ENCODE data around the gene PTRHD1. TPM values are rescaled to one million over a fixed set of nuclear protein-coding genes. Genes with fewer than 3 reads are reported as not detected.

The PTRHD1 gene
- total and polyA plus RNA-seq, 2 of the 8 experiments (the other 6 are each of a cell fraction or from before 2014, with no cell fraction given) = 46.2 to 91.9 TPM

DNA sequence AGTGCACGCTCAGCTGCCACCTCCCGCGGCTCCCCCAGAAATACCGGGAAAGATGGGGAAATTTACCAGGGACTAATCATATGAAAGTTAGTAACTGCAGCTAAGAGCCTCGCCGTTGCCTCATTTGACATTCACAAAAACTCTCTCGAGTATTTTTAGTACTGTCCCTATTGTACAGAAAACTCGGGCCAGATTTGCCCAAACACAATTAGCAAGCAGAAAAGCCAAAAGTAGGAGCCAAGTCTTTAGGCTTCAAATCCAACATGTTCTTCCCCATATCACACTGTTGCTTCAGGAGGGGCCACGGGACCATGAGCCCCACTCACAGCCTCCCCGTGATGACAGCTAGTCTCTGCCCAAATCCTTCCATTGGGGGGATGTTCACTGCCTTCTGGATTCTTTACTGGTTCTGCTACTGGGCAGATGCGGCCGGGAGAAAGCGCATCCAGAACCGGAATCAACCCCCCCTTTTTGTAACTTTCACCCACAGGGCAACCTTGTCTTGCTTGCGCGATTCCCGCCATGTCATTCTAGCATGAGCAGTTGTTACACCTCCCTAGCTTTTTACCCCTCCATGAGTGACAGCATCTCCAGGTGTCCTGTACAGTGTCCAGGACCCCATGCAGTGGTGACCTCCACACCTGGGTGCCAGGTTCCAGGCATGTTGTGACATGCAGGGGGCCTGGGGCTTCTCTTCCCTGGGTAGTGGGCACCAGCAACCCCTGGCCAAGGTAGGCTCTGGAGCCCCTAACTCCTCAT lies 35.2 kb upstream of the PTRHD1 start:
- no peak overlapping the region for H3K4ac ChIP-seq (replicated peaks; ENCODE audit: insufficient read length, low read depth, low read length)
- H4K91ac ChIP-seq (replicated peaks; ENCODE audit: insufficient read length, low read length) = no peak overlapping the region
- H4K20me1 ChIP-seq (replicated peaks in 1 of 2; ENCODE audit: control insufficient read depth in 1 of 2, insufficient read depth in 2 of 2, low read length in 2 of 2) = peaks cover 0 to 3% of the 10 kb centered on the region in 2 experiments
- no peak overlapping the region for H2BK120ac ChIP-seq (replicated peaks; ENCODE audit: low read depth, low read length)
- no peaks in the 10 kb centered on the region for H3K27me3 ChIP-seq (replicated peaks in 1 of 4; ENCODE audit: control insufficient read depth in 3 of 4, extremely low read depth in 1 of 4, insufficient read depth in 3 of 4, low read length in 3 of 4)
- H3K27ac ChIP-seq (ENCODE audit: low read depth, low read length) = no peak overlapping the region
- no peak overlapping the region; the same call in 1 of the 2 replicates for H2BK15ac ChIP-seq (ENCODE audit: low read length)
- 95% methylated on average over 17 of the region's 17 CpGs; no CpG with 5 or more reads in 1 of the 2 experiments for WGBS, 2 experiments (ENCODE audit: extremely low coverage in 1 of 2, insufficient coverage in 1 of 2, insufficient read length in 1 of 2, insufficient replicate concordance in 2 of 2, low coverage in 1 of 2, low lambda C conversion rate in 2 of 2, missing lambda C conversion rate in 1 of 2)
- H3K79me1 ChIP-seq (ENCODE audit: low read depth, low read length) = no peaks in the 10 kb centered on the region
- no peak overlapping the region for H3K14ac ChIP-seq (ENCODE audit: insufficient read length)
- no peak overlapping the region for H4K5ac ChIP-seq (ENCODE audit: insufficient read length, low read depth, low read length)
- peak overlapping the region; percentile 73; the same call in 1 of the 2 replicates for H2BK5ac ChIP-seq (ENCODE audit: low read depth, low read length)
- H2BK12ac ChIP-seq (ENCODE audit: low read depth, low read length) = peak overlapping the region; percentile 90; the same call in 1 of the 2 replicates
- H3K9me3 ChIP-seq (ENCODE audit: insufficient read depth in 2 of 2, low read depth in 1 of 2, low read length in 1 of 2) = peaks cover 3 to 5% of the 10 kb centered on the region in 2 experiments; a peak in 1 of 4 replicates
- 0 out of 2 replicates have a peak, but pooled peaks cover 2% of the 10 kb centered on the region for H3K23me2 ChIP-seq (ENCODE audit: low read depth, low read length)
- H3K4me3 ChIP-seq (ENCODE audit: extremely low read depth in 1 of 4, insufficient read depth in 2 of 4, low read depth in 3 of 4, low read length in 4 of 4) = no peak overlapping the region
- no peak overlapping the region for H3K56ac ChIP-seq (replicated peaks; ENCODE audit: insufficient read length, low read depth, low read length)
- H3K4me2 ChIP-seq (ENCODE audit: insufficient read depth in 1 of 2, low read depth in 2 of 2, low read length in 2 of 2) = no peak overlapping the region
- no peak overlapping the region for H3K18ac ChIP-seq (ENCODE audit: extremely low read depth, low read length)
- no peak overlapping the region for H2BK20ac ChIP-seq (ENCODE audit: low read length)
- FAIRE-seq (no peak), DNase-seq (ENCODE audit: low read depth in 1 of 2, low spot score in 2 of 2) (no peak)
- H2AK5ac ChIP-seq (ENCODE audit: low read depth, low read length) = no peak overlapping the region
- H4K8ac ChIP-seq (ENCODE audit: extremely low read depth, insufficient read depth, low read length) = no peak overlapping the region; the same call in 1 of the 2 replicates
- no peak overlapping the region for H2AFZ ChIP-seq (ENCODE audit: low read length)
- POLR2A ChIA-PET (ENCODE audit: partially characterized antibody) = interaction anchor here (0.6 to 1.3 kb wide), 2 partner anchors 9 to 98 kb away, joined by 3 read pairs; no protein-coding TSS in a partner anchor
- H3K36me3 ChIP-seq (ENCODE audit: control insufficient read depth in 2 of 4, insufficient read depth in 4 of 4, low read length in 3 of 4) = peaks cover 0 to 15% (median 5%) of the 10 kb centered on the region in 4 experiments; a peak in 5 of 8 replicates
- peaks cover 0 to 22% (median 11%) of the 10 kb centered on the region in 4 experiments; a peak in 5 of 7 replicates for H3K4me1 ChIP-seq (replicated peaks in 1 of 4; ENCODE audit: control insufficient read depth in 3 of 4, insufficient read depth in 4 of 4, low read length in 3 of 4)
- no peak overlapping the region for H3K23ac ChIP-seq (ENCODE audit: insufficient read length)
- CTCF ChIA-PET (ENCODE audit: partially characterized antibody) = interaction anchor here (0.6 to 4.6 kb wide), 46 partner anchors 9 to 909 kb away, joined by 3 to 34 read pairs (median 4); partner anchors contain the start of genes CENPO and PTRHD1
- no peak overlapping the region for H3K9ac ChIP-seq (replicated peaks in 1 of 4; ENCODE audit: extremely low read depth in 1 of 4, low read depth in 3 of 4, low read length in 3 of 4)
- no peaks in the 10 kb centered on the region for H3K79me2 ChIP-seq (ENCODE audit: control insufficient read depth in 1 of 2, insufficient read depth in 2 of 2, low read length in 2 of 2)
